A673 (cell line): ENCODE data around the gene PITX1.

Source experiments
- EZH2 ChIP-seq: fragments of 200-600 bp; sonication (generic); IDR thresholded peaks from 2 replicates; pipeline ENCODE4 v1.6.1; 2017; ENCODE audit warnings: borderline replicate concordance, low read depth, mild to moderate bottlenecking, mixed read lengths, antibody characterized with exemption, low read length; ENCODE audit not compliant: poor library complexity, severe bottlenecking
- TF ChIP-seq, protein P1 (sequence below): fragments of 300-800, 200-600 bp; sonication (generic); conservative IDR thresholded peaks from 2 replicates; pipeline ENCODE4 v1.5.1; 2017; ENCODE audit warnings: low read depth, mild to moderate bottlenecking, antibody characterized with exemption, low read length, moderate library complexity, mixed read lengths

DNA sequence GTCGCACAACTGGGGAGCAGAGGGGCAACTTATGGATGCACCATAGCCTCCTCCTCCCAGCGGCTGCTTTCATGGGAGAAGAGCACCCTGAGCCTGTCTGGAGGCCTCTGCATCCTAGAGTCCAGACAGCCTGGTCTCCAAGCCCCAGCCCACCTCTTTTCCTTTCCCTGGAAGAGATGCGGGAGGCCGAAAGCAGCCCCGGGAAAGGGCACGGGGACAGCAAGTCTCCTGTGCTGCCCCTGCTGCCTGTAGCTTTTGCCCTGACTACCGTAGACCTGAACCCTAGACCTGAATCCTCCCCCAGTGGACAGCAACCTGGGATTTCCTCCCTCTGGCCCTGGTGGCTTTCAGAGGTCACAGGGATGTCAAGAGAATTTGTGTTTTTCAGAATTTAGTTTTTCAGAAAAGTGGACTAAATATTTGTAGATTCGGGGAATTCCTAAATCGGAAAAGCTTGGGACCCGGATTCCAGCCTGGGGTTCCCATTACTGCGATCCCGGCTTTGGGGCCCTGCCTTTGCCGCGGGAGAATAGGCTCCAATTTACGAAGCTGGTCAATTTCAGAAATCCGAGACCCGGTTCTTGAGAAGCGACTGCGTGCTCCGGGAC is 4.3 kb upstream of the PITX1 start:
- TF ChIP-seq, protein P1, sequence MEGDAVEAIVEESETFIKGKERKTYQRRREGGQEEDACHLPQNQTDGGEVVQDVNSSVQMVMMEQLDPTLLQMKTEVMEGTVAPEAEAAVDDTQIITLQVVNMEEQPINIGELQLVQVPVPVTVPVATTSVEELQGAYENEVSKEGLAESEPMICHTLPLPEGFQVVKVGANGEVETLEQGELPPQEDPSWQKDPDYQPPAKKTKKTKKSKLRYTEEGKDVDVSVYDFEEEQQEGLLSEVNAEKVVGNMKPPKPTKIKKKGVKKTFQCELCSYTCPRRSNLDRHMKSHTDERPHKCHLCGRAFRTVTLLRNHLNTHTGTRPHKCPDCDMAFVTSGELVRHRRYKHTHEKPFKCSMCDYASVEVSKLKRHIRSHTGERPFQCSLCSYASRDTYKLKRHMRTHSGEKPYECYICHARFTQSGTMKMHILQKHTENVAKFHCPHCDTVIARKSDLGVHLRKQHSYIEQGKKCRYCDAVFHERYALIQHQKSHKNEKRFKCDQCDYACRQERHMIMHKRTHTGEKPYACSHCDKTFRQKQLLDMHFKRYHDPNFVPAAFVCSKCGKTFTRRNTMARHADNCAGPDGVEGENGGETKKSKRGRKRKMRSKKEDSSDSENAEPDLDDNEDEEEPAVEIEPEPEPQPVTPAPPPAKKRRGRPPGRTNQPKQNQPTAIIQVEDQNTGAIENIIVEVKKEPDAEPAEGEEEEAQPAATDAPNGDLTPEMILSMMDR: no peak
- no peak for TF ChIP-seq EZH2
